Trophoblast cell (in vitro differentiated cells and primary cell): ENCODE data around the gene NRXN2.

Experiments used
- DNase-seq, 2 donors: peaks; one replicate each; pipeline ENCODE4 v3.0.0-alpha.2; 2016
- H2AFZ ChIP-seq: 2 replicates; pipeline ENCODE4 v1.6.1; 2013; ENCODE audit warnings: low read length, moderate library complexity, mild to moderate bottlenecking; ENCODE audit not compliant: insufficient read depth, poor library complexity
- H2AK5ac ChIP-seq: 2 replicates; pipeline ENCODE4 v1.6.1; 2013; ENCODE audit warnings: mild to moderate bottlenecking, low read length
- H2BK120ac ChIP-seq: 2 replicates; pipeline ENCODE4 v1.6.1; 2013; ENCODE audit warnings: low read length, mild to moderate bottlenecking, moderate library complexity; ENCODE audit not compliant: insufficient read depth, poor library complexity
- H2BK12ac ChIP-seq: 2 replicates; pipeline ENCODE4 v1.6.1; 2013; ENCODE audit warnings: mild to moderate bottlenecking, low read length, moderate library complexity
- H2BK5ac ChIP-seq: 2 replicates; pipeline ENCODE4 v1.6.1; 2013; ENCODE audit warnings: low read length, low read depth, moderate library complexity, mild to moderate bottlenecking; ENCODE audit not compliant: poor library complexity
- H3K14ac ChIP-seq: 2 replicates; pipeline ENCODE4 v1.6.1; 2013; ENCODE audit warnings: mild to moderate bottlenecking, low read length
- H3K18ac ChIP-seq: 2 replicates; pipeline ENCODE4 v1.6.1; 2013; ENCODE audit warnings: mild to moderate bottlenecking, low read length
- H3K23ac ChIP-seq: 2 replicates; pipeline ENCODE4 v1.6.1; 2013; ENCODE audit warnings: low read length
- H3K27ac ChIP-seq: 2 replicates; pipeline ENCODE4 v1.5.1; 2013; ENCODE audit warnings: low read depth, mild to moderate bottlenecking, inconsistent platforms, low read length, moderate library complexity
- H3K27me3 ChIP-seq: 2 replicates; pipeline ENCODE4 v1.6.1; 2013; ENCODE audit warnings: inconsistent platforms, mild to moderate bottlenecking, low read length, moderate library complexity; ENCODE audit not compliant: insufficient read depth
- H3K36me3 ChIP-seq, 2 experiments: 1 replicate in 1 of 2; 2 replicates in 1 of 2; pipeline ENCODE4 v1.6.1; 2013; ENCODE audit warnings: low read length in 2 of 2, mild to moderate bottlenecking in 2 of 2, moderate library complexity in 1 of 2; ENCODE audit not compliant: insufficient read depth in 2 of 2, control insufficient read depth in 1 of 2
- H3K4ac ChIP-seq: 2 replicates; pipeline ENCODE4 v1.6.1; 2013; ENCODE audit warnings: low read depth, mild to moderate bottlenecking, low read length, moderate library complexity
- H3K4me1 ChIP-seq, 2 experiments: 1 replicate in 1 of 2; 2 replicates in 1 of 2; pipeline ENCODE4 v1.6.1; 2013; ENCODE audit warnings: low read length in 2 of 2, mild to moderate bottlenecking in 2 of 2, moderate library complexity in 1 of 2; ENCODE audit not compliant: insufficient read depth in 2 of 2, control insufficient read depth in 1 of 2
- H3K4me2 ChIP-seq: 2 replicates; pipeline ENCODE4 v1.6.1; 2013; ENCODE audit warnings: inconsistent platforms, mild to moderate bottlenecking, low read length, moderate library complexity
- H3K4me3 ChIP-seq: 2 replicates; pipeline ENCODE4 v1.5.1; 2013; ENCODE audit warnings: mild to moderate bottlenecking, low read depth, low read length, inconsistent platforms
- H3K79me1 ChIP-seq: one replicate; pipeline ENCODE4 v1.6.1; 2013; ENCODE audit warnings: low read length
- H3K79me2 ChIP-seq: 2 replicates; pipeline ENCODE4 v1.6.1; 2013; ENCODE audit warnings: low read length, mild to moderate bottlenecking; ENCODE audit not compliant: control insufficient read depth, insufficient read depth, poor library complexity
- H3K9ac ChIP-seq: 2 replicates; pipeline ENCODE4 v1.6.1; 2013; ENCODE audit warnings: mild to moderate bottlenecking, low read length
- H3K9me3 ChIP-seq: 2 replicates; pipeline ENCODE4 v1.6.1; 2013; ENCODE audit warnings: low read depth, mild to moderate bottlenecking, control low read depth, inconsistent platforms, low read length; ENCODE audit not compliant: insufficient read depth
- H4K12ac ChIP-seq: 2 replicates; pipeline ENCODE4 v1.6.1; 2013; ENCODE audit warnings: low read depth, mild to moderate bottlenecking, low read length, moderate library complexity
- H4K8ac ChIP-seq: 2 replicates; pipeline ENCODE4 v1.6.1; 2013; ENCODE audit warnings: low read depth, mild to moderate bottlenecking, low read length, moderate library complexity
- H4K91ac ChIP-seq: one replicate; pipeline ENCODE4 v1.6.1; 2013; ENCODE audit warnings: low read depth, mild to moderate bottlenecking, low read length, moderate library complexity
- WGBS: extraction: QIAGEN DNeasy Blood & Tissue Kit; methylation state at CpG from one replicate; pipeline ENCODE4 v1.1.7; 2013; ENCODE audit warnings: missing lambda C conversion rate; ENCODE audit not compliant: insufficient read length, insufficient coverage; ENCODE audit errors: extremely low coverage; 5-methylcytosine and 5-hydroxymethylcytosine counted together

NRXN2 gene

GRCh38 chr11:64715110-64715509 is 7.9 kb downstream of the NRXN2 start:
- Histone ChIP-seq H3K36me3 (no peaks in the 10 kb centered on the region), H2BK120ac (no peak overlapping the region), H3K4me2 (no peak overlapping the region), H4K91ac (no peak overlapping the region), H3K79me1 (no peaks in the 10 kb centered on the region), H3K9me3 (peaks cover 15% of the 10 kb centered on the region), H3K23ac (no peak overlapping the region), H3K14ac (no peak overlapping the region), H3K27ac (no peak overlapping the region), H4K8ac (no peak overlapping the region), H3K79me2 (no peaks in the 10 kb centered on the region), H3K4ac (no peak overlapping the region), H2AFZ (no peak overlapping the region), H2BK5ac (no peak overlapping the region), H3K4me3 (no peak overlapping the region), H3K9ac (no peak overlapping the region), H3K27me3 (peaks cover 39% of the 10 kb centered on the region), H3K18ac (no peak overlapping the region), H2BK12ac (no peak overlapping the region), H4K12ac (no peak overlapping the region), H2AK5ac (no peak overlapping the region), H3K4me1 (peaks cover 3 to 5% of the 10 kb centered on the region in 2 experiments)
- DNase-seq, result no peak
- WGBS, result no CpG with 5 or more reads among the region's 5 CpGs

DNA sequence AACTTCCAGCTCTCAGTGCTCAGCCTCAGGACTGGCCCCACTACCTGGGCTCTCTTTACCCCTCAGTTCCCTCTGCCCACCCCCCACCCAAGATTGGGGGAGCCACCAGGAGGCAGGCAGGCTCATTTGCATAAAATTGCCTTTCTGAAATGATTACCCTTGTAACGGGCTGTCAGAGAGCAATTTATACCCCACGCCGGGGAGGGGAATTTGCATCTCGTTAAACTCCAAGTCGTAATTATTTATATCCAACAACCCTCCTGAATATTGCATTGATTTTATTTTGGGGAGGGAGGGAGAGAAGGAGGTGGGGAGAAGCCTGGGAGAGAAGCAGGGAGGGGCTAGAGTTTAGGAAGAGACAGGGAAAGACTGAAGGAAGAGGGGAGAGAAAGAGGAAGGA is 8.3 kb downstream of the NRXN2 start:
- Histone ChIP-seq H3K79me2 (no peaks in the 10 kb centered on the region), H2BK5ac (no peak overlapping the region), H4K8ac (no peak overlapping the region), H2BK12ac (no peak overlapping the region), H3K79me1 (no peaks in the 10 kb centered on the region), H2BK120ac (no peak overlapping the region), H3K4me1 (peaks cover 3 to 5% of the 10 kb centered on the region in 2 experiments), H3K4me2 (no peak overlapping the region), H3K9ac (no peak overlapping the region), H3K4ac (no peak overlapping the region), H4K91ac (no peak overlapping the region), H4K12ac (no peak overlapping the region), H2AFZ (no peak overlapping the region), H3K27ac (no peak overlapping the region), H2AK5ac (no peak overlapping the region), H3K14ac (no peak overlapping the region), H3K27me3 (peaks cover 39% of the 10 kb centered on the region), H3K18ac (no peak overlapping the region), H3K36me3 (no peaks in the 10 kb centered on the region), H3K9me3 (peaks cover 15% of the 10 kb centered on the region), H3K4me3 (no peak overlapping the region), H3K23ac (no peak overlapping the region)
- no peak for DNase-seq
- WGBS, result no CpG with 5 or more reads among the region's 5 CpGs

DNA sequence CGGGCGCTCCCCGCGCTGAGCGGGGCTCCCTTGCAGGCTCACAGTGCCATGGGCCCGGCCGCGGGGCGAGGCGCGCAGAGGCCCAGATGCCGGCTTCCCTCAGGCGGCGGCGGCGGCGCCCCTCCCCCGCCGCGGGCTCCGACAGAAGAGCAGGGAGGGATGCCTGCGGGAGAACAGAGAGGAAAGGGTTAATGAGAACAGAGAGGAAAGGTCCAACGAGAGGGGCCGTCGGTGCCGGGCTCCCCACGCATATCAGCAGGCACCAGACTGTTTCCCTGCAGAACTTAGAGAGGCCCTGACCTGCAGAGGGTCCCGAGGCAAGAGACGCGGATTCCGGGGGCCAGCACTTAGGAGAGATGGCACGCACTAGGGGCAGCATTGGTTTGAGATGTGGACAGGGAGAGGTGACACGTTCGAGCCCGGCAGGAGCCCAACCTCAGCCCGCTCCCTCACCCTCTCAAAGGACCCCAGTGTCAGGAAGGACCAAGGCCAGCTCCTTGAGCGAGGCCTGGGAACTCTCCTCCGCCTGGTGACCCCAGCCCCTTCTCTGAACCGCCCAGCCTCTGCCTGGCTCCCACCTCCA is 9.1 kb downstream of the NRXN2 start:
- peaks cover 39% of the 10 kb centered on the region for H3K27me3 ChIP-seq
- H4K12ac ChIP-seq, result no peak overlapping the region
- no peak overlapping the region for H2BK5ac ChIP-seq
- H4K8ac ChIP-seq, result no peak overlapping the region
- no peaks in the 10 kb centered on the region for H3K79me2 ChIP-seq
- no peak overlapping the region for H3K27ac ChIP-seq
- H2BK12ac ChIP-seq, result no peak overlapping the region
- peak overlapping the region; percentile 12 for H3K4me2 ChIP-seq
- no peak overlapping the region for H3K9ac ChIP-seq
- no peaks in the 10 kb centered on the region for H3K79me1 ChIP-seq
- H3K4ac ChIP-seq, result no peak overlapping the region
- no peak overlapping the region for H2AK5ac ChIP-seq
- WGBS, result no CpG with 5 or more reads among the region's 39 CpGs
- DNase-seq, result no peak
- H2BK120ac ChIP-seq, result no peak overlapping the region
- H4K91ac ChIP-seq, result no peak overlapping the region
- no peaks in the 10 kb centered on the region for H3K36me3 ChIP-seq
- peaks cover 15% of the 10 kb centered on the region for H3K9me3 ChIP-seq
- no peak overlapping the region for H3K23ac ChIP-seq
- peaks cover 3 to 5% of the 10 kb centered on the region in 2 experiments for H3K4me1 ChIP-seq
- H3K4me3 ChIP-seq, result no peak overlapping the region
- H2AFZ ChIP-seq, result no peak overlapping the region
- H3K14ac ChIP-seq, result no peak overlapping the region
- no peak overlapping the region for H3K18ac ChIP-seq

GRCh38 chr11:64713016-64713707 is 9.8 kb downstream of the NRXN2 start:
- H3K4me2 ChIP-seq, result peak overlapping the region; percentile 33
- no peak overlapping the region for H3K9ac ChIP-seq
- no peak overlapping the region for H4K91ac ChIP-seq
- peaks cover 39% of the 10 kb centered on the region for H3K27me3 ChIP-seq
- no CpG with 5 or more reads among the region's 111 CpGs for WGBS
- H3K36me3 ChIP-seq, result no peaks in the 10 kb centered on the region
- H3K18ac ChIP-seq, result no peak overlapping the region
- H3K79me2 ChIP-seq, result no peaks in the 10 kb centered on the region
- H2BK5ac ChIP-seq, result no peak overlapping the region
- H3K27ac ChIP-seq, result no peak overlapping the region
- H2AK5ac ChIP-seq, result no peak overlapping the region
- H2BK120ac ChIP-seq, result no peak overlapping the region
- H3K4ac ChIP-seq, result no peak overlapping the region
- no peak overlapping the region for H4K8ac ChIP-seq
- H2AFZ ChIP-seq, result peak overlapping the region; percentile 77
- peak overlapping the region; percentile 13 for H3K4me3 ChIP-seq
- no peak overlapping the region for H2BK12ac ChIP-seq
- no peak overlapping the region for H3K14ac ChIP-seq
- H3K23ac ChIP-seq, result no peak overlapping the region
- H3K4me1 ChIP-seq, result peaks cover 3 to 5% of the 10 kb centered on the region in 2 experiments
- H3K9me3 ChIP-seq, result peaks cover 15% of the 10 kb centered on the region
- H3K79me1 ChIP-seq, result no peaks in the 10 kb centered on the region
- DNase-seq, result peak; percentile 35 to 78
- H4K12ac ChIP-seq, result no peak overlapping the region
